Bronchial epithelial cell (primary cell): Measurements from ENCODE around the gene DLL4. TPM values are rescaled to one million over a fixed set of nuclear protein-coding genes. Genes with fewer than 3 reads are reported as not detected.

Source experiments
- DNase-seq: peaks from one replicate; pipeline ENCODE4 v3.0.0-alpha.2; 2010; ENCODE audit warnings: low read depth
- FAIRE-seq: peaks from 2 replicates; lab custom pipeline; 2011; peaks lifted over from hg19 to GRCh38; lab: Jason Lieb, UNC
- H3K27me3 ChIP-seq: 2 replicates; pipeline ENCODE4 v1.5.1; 2011; ENCODE audit warnings: low read length; ENCODE audit not compliant: control insufficient read depth, insufficient read depth
- H3K36me3 ChIP-seq: 2 replicates; pipeline ENCODE4 v1.5.1; 2011; ENCODE audit warnings: low read length; ENCODE audit not compliant: control insufficient read depth, insufficient read depth
- H3K4me3 ChIP-seq: 2 replicates; pipeline ENCODE4 v1.5.1; 2011; ENCODE audit warnings: mild to moderate bottlenecking, low read depth, low read length, control low read depth
- total RNA-seq: library from RNA; depleted of rRNA; stranded (reverse); fragments of >200 nt; gene quantifications from 2 replicates; pipeline ENCODE4 v1.2.1, GENCODE V29; 2014
- TF ChIP-seq, protein P1 (sequence below): IDR thresholded peaks from 2 replicates; pipeline ENCODE4 v1.5.1; 2011; ENCODE audit warnings: mild to moderate bottlenecking, moderate library complexity, low read length, control low read depth, inconsistent platforms; ENCODE audit not compliant: insufficient read depth, severe bottlenecking

Gene DLL4
- total RNA-seq, 1 donor from 2014 or later, result not detected

GRCh38 chr15:40957581-40958051 is 28.5 kb downstream of the DLL4 start:
- TF ChIP-seq, protein P1, sequence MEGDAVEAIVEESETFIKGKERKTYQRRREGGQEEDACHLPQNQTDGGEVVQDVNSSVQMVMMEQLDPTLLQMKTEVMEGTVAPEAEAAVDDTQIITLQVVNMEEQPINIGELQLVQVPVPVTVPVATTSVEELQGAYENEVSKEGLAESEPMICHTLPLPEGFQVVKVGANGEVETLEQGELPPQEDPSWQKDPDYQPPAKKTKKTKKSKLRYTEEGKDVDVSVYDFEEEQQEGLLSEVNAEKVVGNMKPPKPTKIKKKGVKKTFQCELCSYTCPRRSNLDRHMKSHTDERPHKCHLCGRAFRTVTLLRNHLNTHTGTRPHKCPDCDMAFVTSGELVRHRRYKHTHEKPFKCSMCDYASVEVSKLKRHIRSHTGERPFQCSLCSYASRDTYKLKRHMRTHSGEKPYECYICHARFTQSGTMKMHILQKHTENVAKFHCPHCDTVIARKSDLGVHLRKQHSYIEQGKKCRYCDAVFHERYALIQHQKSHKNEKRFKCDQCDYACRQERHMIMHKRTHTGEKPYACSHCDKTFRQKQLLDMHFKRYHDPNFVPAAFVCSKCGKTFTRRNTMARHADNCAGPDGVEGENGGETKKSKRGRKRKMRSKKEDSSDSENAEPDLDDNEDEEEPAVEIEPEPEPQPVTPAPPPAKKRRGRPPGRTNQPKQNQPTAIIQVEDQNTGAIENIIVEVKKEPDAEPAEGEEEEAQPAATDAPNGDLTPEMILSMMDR, result no peak
- DNase-seq, result no peak
- H3K27me3 ChIP-seq, result no peaks in the 10 kb centered on the region
- peak; percentile 86 for FAIRE-seq
- peaks cover 20% of the 10 kb centered on the region for H3K36me3 ChIP-seq
- H3K4me3 ChIP-seq, result no peak overlapping the region

DNA sequence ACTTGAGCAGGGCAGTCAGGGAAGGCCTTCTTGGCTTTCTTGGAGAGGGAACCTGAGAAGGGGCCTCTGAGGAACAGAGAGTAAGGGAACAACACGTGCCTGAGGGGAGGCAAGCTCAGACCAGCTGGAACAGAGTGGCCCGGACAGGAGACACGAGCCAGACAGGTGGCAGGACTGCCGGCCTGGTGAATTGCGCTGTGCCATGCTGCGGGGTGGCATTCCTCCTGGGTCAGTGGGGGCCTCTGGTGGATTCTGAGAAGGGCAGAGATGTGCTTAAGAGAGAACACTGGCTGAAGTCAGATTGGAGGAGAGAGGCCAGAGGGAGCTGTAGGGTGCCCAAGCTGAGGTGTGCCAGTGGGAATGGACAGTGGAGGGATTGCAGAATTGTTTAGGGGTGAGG is 29.0 kb downstream of the DLL4 start:
- TF ChIP-seq, protein P1, result no peak
- no peak for DNase-seq
- Histone ChIP-seq H3K36me3 (peaks cover 20% of the 10 kb centered on the region), H3K4me3 (no peak overlapping the region), H3K27me3 (no peaks in the 10 kb centered on the region)
- FAIRE-seq, result no peak

- Histone ChIP-seq H3K4me3 (no peak overlapping the region), H3K36me3 (peaks cover 20% of the 10 kb centered on the region), H3K27me3 (no peaks in the 10 kb centered on the region)
- TF ChIP-seq, protein P1, result no peak
- FAIRE-seq (peak; percentile 23), DNase-seq (no peak)
These were observed 29.6 kb downstream of the DLL4 start for GRCh38 chr15:40958723-40959122.

DNA sequence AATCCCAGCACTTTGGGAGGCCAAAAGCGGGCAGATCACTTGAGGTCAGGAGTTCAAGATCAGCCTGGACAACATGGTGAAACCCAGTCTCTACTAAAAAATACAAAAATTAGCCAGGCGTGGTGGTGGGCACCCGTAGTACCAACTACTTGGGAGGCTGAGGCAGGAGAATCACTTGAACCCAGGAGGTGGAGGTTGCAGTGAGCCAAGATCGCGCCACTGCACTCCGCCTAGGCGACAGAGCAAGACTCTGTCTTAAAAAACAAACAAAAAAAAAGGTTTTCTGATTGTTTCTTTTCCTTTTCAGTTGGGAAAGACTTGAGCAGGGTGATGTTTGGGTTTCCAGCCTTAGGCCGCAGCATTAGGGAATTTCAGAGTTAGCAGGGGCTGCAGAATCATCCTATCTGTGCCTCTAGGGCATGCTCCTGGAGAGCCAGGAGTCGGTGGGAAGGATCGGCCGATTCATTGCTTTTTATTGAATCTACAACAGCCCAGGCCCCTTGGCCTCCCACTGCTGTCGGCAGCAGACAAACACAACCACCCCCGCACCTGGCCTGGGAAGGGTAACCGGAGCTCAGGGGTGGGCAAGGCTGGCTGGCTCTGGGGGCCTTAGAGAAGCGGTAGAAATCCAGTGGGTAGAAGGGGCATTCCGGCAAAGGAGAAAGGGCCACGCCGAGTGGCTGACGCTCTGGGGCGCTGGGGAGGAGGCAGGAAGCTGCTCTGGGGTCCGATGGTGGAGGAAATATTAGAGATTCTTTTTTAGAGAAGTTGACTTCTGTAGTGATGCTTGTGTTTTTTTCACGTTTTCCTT is 30.4 kb downstream of the DLL4 start:
- Histone ChIP-seq H3K4me3 (no peak overlapping the region), H3K36me3 (peaks cover 19% of the 10 kb centered on the region), H3K27me3 (peaks cover 2% of the 10 kb centered on the region)
- no peak for FAIRE-seq
- TF ChIP-seq, protein P1, result no peak
- no peak for DNase-seq

DNA sequence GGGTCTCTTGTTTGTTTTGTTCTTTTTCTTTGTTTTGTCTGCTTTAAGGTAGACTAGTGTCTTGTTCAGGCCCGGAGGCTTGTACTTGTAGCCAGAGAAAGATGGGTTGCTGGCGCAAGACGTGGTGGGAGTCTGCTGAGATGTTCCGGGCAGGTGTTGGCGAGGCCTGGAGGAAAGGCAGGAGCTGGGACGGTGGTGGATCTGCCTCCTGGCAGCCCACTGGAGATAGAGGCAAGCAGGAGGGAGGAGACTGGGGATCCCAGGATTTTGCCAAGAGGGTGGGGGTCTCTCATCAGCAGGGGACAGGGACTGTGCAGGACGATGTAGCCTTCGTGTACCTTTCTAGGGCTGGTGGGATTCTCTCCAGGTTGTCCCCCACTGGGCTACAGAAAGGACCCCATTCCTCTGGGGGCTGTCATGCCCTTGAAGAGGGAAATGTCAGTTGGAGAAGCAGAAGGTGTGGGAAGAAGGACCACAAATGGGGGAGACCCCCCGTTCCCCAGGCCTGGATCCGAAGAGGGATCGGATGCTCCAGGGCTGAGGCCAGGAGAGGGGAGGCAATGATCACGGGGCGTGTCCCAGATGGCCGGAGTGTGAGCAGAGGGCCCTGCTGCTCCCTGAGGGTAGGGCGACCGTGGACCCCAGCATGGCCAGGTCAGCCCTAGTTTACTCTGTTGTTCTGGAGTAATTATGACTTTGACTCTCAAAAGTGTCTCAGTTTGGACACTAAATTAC is 31.2 kb downstream of the DLL4 start:
- TF ChIP-seq, protein P1, result no peak
- Histone ChIP-seq H3K4me3 (no peak overlapping the region), H3K27me3 (peaks cover 2% of the 10 kb centered on the region), H3K36me3 (peaks cover 12% of the 10 kb centered on the region)
- DNase-seq (no peak), FAIRE-seq (no peak)
